B cell (primary cell): ENCODE results near the gene ABI3BP. TPM values are rescaled to one million over a fixed set of nuclear protein-coding genes. Genes with fewer than 3 reads are reported as not detected.

Experiments used
- ATAC-seq: fragments of 200-7000 bp; cut with Tn5 transposase; one replicate; pipeline ENCODE4 v1.10.0; 2021; ENCODE audit warnings: low read depth, mild to moderate bottlenecking, moderate number of reproducible peaks, moderate library complexity
- CTCF ChIA-PET: fragments of 350-600 bp; sonication (Branson Sonifier 250); formaldehyde crosslinking; loops from one replicate; lab custom pipeline; 2021; ENCODE audit warnings: antibody characterized with exemption, inconsistent platforms; lab: Charles Lee
- POLR2A ChIA-PET: fragments of 350-600 bp; sonication (Branson Sonifier 250); formaldehyde crosslinking; loops from one replicate; lab custom pipeline; 2021; ENCODE audit warnings: antibody characterized with exemption; lab: Charles Lee
- DNase-seq: peaks from one replicate; pipeline ENCODE4 v3.0.0; 2013
- H2AFZ ChIP-seq: 2 replicates; pipeline ENCODE4 v1.6.1; 2012; ENCODE audit warnings: mild to moderate bottlenecking, low read depth, low read length; ENCODE audit not compliant: insufficient read depth, poor library complexity, severe bottlenecking
- H3K27ac ChIP-seq, 2 donors: 1 replicate in 1 of 2; 2 replicates in 1 of 2; pipeline ENCODE4 v1.5.1; 2012 to 2013; ENCODE audit warnings: low read length in 2 of 2, mild to moderate bottlenecking in 2 of 2, moderate library complexity in 1 of 2
- H3K27me3 ChIP-seq, 4 experiments: fragments of 200-600 bp in 1 of 4; sonication (generic) in 1 of 4; replicated peaks in 1 of 4; 1 replicate in 2 of 4; 2 replicates in 2 of 4; pipeline versions ENCODE4 v1.6.1 to v1.7.0; 2013 to 2016; ENCODE audit warnings: low read length in 3 of 4, mild to moderate bottlenecking in 2 of 4, mixed read lengths in 1 of 4, moderate library complexity in 1 of 4; ENCODE audit not compliant: insufficient read depth in 4 of 4, control insufficient read depth in 3 of 4; ENCODE audit errors: control extremely low read depth in 1 of 4
- H3K36me3 ChIP-seq, 2 experiments: replicated peaks in 1 of 2; 1 replicate in 1 of 2; 2 replicates in 1 of 2; pipeline versions ENCODE4 v1.6.1 to v1.7.1; 2013; ENCODE audit warnings: low read length in 1 of 2; ENCODE audit not compliant: insufficient read depth in 2 of 2, control insufficient read depth in 1 of 2; ENCODE audit errors: control extremely low read depth in 1 of 2, extremely low read depth in 1 of 2
- H3K4me1 ChIP-seq, 2 donors: fragments of 200-600 bp in 1 of 2; sonication (generic) in 1 of 2; 1 replicate in 1 of 2; 2 replicates in 1 of 2; pipeline versions ENCODE4 v1.5.1 to v1.6.1; 2013 to 2017; ENCODE audit warnings: low read length in 2 of 2; ENCODE audit not compliant: control insufficient read depth in 2 of 2, insufficient read depth in 2 of 2
- H3K4me2 ChIP-seq: replicated peaks from 2 replicates; pipeline ENCODE3; 2012; ENCODE audit warnings: mild to moderate bottlenecking, low read depth, low read length; ENCODE audit not compliant: poor library complexity, severe bottlenecking
- H3K4me3 ChIP-seq, 5 experiments: fragments of 200-600 bp in 1 of 5; sonication (generic) in 1 of 5; 1 replicate in 3 of 5; 2 replicates in 2 of 5; pipeline versions ENCODE4 v1.5.1 to v1.7.0; 2011 to 2016; ENCODE audit warnings: low read length in 4 of 5, mild to moderate bottlenecking in 4 of 5, low read depth in 2 of 5, control low read depth in 1 of 5, moderate library complexity in 1 of 5; ENCODE audit not compliant: insufficient read depth in 1 of 5; ENCODE audit errors: control extremely low read depth in 1 of 5, extremely low read depth in 1 of 5
- H3K79me2 ChIP-seq: fragments of 200-600 bp; sonication (generic); one replicate; pipeline ENCODE4 v1.6.0; 2016; ENCODE audit warnings: low read length; ENCODE audit not compliant: control insufficient read depth, insufficient read depth
- H3K9ac ChIP-seq: fragments of 200-600 bp; sonication (generic); 2 replicates; pipeline ENCODE4 v1.6.1; 2017; ENCODE audit warnings: mild to moderate bottlenecking, low read length, moderate library complexity
- H3K9me3 ChIP-seq, 3 donors: one replicate each; pipeline versions ENCODE4 v1.6.1 to v1.7.1; 2013; ENCODE audit warnings: low read length in 2 of 3; ENCODE audit not compliant: control insufficient read depth in 2 of 3, insufficient read depth in 1 of 3; ENCODE audit errors: control extremely low read depth in 1 of 3
- H4K20me1 ChIP-seq: 2 replicates; pipeline ENCODE4 v1.6.0; 2012; ENCODE audit warnings: mild to moderate bottlenecking, low read length; ENCODE audit not compliant: insufficient read depth, control insufficient read depth, poor library complexity, severe bottlenecking
- H3K27ac Mint-ChIP-seq: one replicate; pipeline ENCODE4 v1.8.0; 2021; ENCODE audit warnings: mixed read lengths
- H3K27me3 Mint-ChIP-seq: one replicate; pipeline ENCODE4 v1.8.0; 2021; ENCODE audit warnings: mixed read lengths
- H3K4me1 Mint-ChIP-seq: one replicate; pipeline ENCODE4 v1.8.0; 2021; ENCODE audit warnings: mixed read lengths
- H3K4me3 Mint-ChIP-seq: one replicate; pipeline ENCODE4 v1.8.0; 2021; ENCODE audit warnings: mixed read lengths
- H3K9me3 Mint-ChIP-seq: one replicate; pipeline ENCODE4 v1.8.0; 2022; ENCODE audit warnings: mixed read lengths; ENCODE audit not compliant: insufficient read depth
- CTCF ChIP-seq: fragments of 200-600 bp; IDR thresholded peaks from one replicate; pipeline ENCODE4 v1.8.0; 2022; ENCODE audit warnings: antibody characterized with exemption, mild to moderate bottlenecking
- EZH2 ChIP-seq: IDR thresholded peaks from 2 replicates; pipeline ENCODE4 v1.6.1; 2012; ENCODE audit warnings: borderline replicate concordance, low read depth, mild to moderate bottlenecking, moderate library complexity, low read length; ENCODE audit not compliant: insufficient read depth, poor library complexity, severe bottlenecking
- WGBS: methylation state at CpG from one replicate; pipeline ENCODE4 v1.1.5; 2013; ENCODE audit warnings: missing lambda C conversion rate; ENCODE audit not compliant: insufficient coverage; 5-methylcytosine and 5-hydroxymethylcytosine counted together
- intact Hi-C: fragments of 100-400 bp; cut with micrococcal nuclease; formaldehyde crosslinking; loops from one replicate; pipeline ENCODE4 v1.10.0; 2022
- polyA plus RNA-seq: library from polyadenylated mRNA; depleted of rRNA; stranded (reverse); fragments of >200 nt; gene quantifications from 2 replicates; pipeline ENCODE4 v1.2.3, GENCODE V29; 2012
- total RNA-seq, 2 donors: library from RNA; stranded (reverse); fragments of 120-200 nt in 1 of 2; gene quantifications; 1 replicate in 1 of 2; 2 replicates in 1 of 2; pipeline versions ENCODE4 v1.2.3 to v1.2.4, GENCODE V29; 2013 to 2022

ABI3BP gene
- total and polyA plus RNA-seq, 2 donors (not counting 1 experiment from before 2014, with no cell fraction given): not detected

DNA sequence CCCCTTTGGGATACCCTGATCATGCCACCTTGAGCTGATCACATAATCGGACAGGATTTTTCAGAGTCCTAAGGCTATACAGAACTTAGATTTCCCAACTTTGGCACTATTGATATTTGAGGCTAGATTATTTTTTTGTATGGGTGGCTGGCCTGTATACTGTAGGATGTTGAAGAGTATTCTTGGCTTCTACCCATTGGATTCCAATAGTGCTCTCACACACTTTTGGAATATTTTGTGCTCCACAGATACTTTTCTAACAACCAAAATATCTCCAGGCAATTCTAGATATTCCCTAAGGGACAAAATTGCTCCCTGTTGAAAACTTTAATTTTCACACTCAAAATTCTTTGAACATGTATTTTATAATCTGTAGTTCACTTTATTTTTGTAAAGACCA lies 125.1 kb downstream of the ABI3BP start:
- no peak overlapping the region for H3K9ac ChIP-seq
- no peaks in the 10 kb centered on the region for H3K9me3 ChIP-seq
- H3K27ac Mint-ChIP-seq: no peak overlapping the region
- H3K9me3 Mint-ChIP-seq: no peaks in the 10 kb centered on the region
- peaks cover 4% of the 10 kb centered on the region for H3K27me3 Mint-ChIP-seq
- no peak overlapping the region for H2AFZ ChIP-seq
- ChIA-PET POLR2A (no interaction called here), CTCF (no interaction called here)
- H3K27ac ChIP-seq: no peak overlapping the region
- no peak overlapping the region for H3K4me2 ChIP-seq
- TF ChIP-seq EZH2 (no peak), CTCF (no peak)
- intact Hi-C loops: no loop called here
- DNase-seq (no peak), ATAC-seq (no peak)
- no peak overlapping the region for H3K4me3 ChIP-seq
- H3K4me3 Mint-ChIP-seq: no peak overlapping the region
- no CpG with 5 or more reads among the region's 1 CpG for WGBS
- H3K79me2 ChIP-seq: no peaks in the 10 kb centered on the region
- H4K20me1 ChIP-seq: no peaks in the 10 kb centered on the region
- no peaks in the 10 kb centered on the region for H3K27me3 ChIP-seq
- H3K36me3 ChIP-seq: no peaks in the 10 kb centered on the region
- no peaks in the 10 kb centered on the region for H3K4me1 ChIP-seq
- no peaks in the 10 kb centered on the region for H3K4me1 Mint-ChIP-seq

- WGBS: no CpG with 5 or more reads among the region's 1 CpG
- H3K4me2 ChIP-seq: no peak overlapping the region
- H3K27ac ChIP-seq: no peak overlapping the region
- no peak for TF ChIP-seq CTCF
- TF ChIP-seq EZH2: no peak
- POLR2A ChIA-PET: no interaction called here
- no peak for DNase-seq
- no peak overlapping the region for H2AFZ ChIP-seq
- no peaks in the 10 kb centered on the region for H3K4me1 ChIP-seq
- Mint-ChIP-seq H3K27ac (no peak overlapping the region), H3K4me3 (no peak overlapping the region), H3K4me1 (no peaks in the 10 kb centered on the region), H3K9me3 (no peaks in the 10 kb centered on the region), H3K27me3 (peaks cover 4% of the 10 kb centered on the region)
- H3K4me3 ChIP-seq: no peak overlapping the region
- H3K79me2 ChIP-seq: no peaks in the 10 kb centered on the region
- no peaks in the 10 kb centered on the region for H3K9me3 ChIP-seq
- no peaks in the 10 kb centered on the region for H3K36me3 ChIP-seq
- no peak for ATAC-seq
- no peaks in the 10 kb centered on the region for H3K27me3 ChIP-seq
- no peaks in the 10 kb centered on the region for H4K20me1 ChIP-seq
- CTCF ChIA-PET: no interaction called here
- intact Hi-C loops: no loop called here
- no peak overlapping the region for H3K9ac ChIP-seq
Observed at GRCh38 chr3:100865442-100865841, 127.8 kb downstream of the ABI3BP start.
